GM12878 (cell line): ENCODE data around the gene PTPRD. TPM values are rescaled to one million over a fixed set of nuclear protein-coding genes. Genes with fewer than 3 reads are reported as not detected.

Experiments used
- ATAC-seq: fragments of 200-7000 bp; cut with Tn5 transposase; 3 replicates; pipeline ENCODE4 v1.9.1; 2020; ENCODE audit warnings: mild to moderate bottlenecking, moderate library complexity
- BruUV-seq: library from RNA; stranded (reverse); fragments of 400-500 nt; replicated peaks from 2 replicates; lab custom pipeline; 2021; lab: Mats Ljungman, UMichigan
- CTCF ChIA-PET: fragments of 300-600 bp; sonication (Branson Sonifier 250); formaldehyde crosslinking; extraction: SDS; loops from one replicate; lab custom pipeline; 2021; ENCODE audit warnings: inconsistent platforms; lab: Yijun Ruan, JAX
- POLR2A ChIA-PET: fragments of 350-600 bp; formaldehyde crosslinking; extraction: SDS; loops from one replicate; lab custom pipeline; 2021; ENCODE audit warnings: inconsistent platforms; lab: Charles Lee
- RAD21 ChIA-PET: fragments of 300-600 bp; sonication (Branson Sonifier 250); formaldehyde crosslinking; loops from one replicate; lab custom pipeline; 2023; ENCODE audit warnings: antibody characterized with exemption; ENCODE audit not compliant: unreplicated experiment; lab: Charles Lee
- SMC1A ChIA-PET: fragments of 300-600 bp; sonication (Branson Sonifier 250); formaldehyde crosslinking; loops from one replicate; lab custom pipeline; 2023; ENCODE audit not compliant: unreplicated experiment, uncharacterized antibody; lab: Charles Lee
- DNase-seq: peaks from one replicate; pipeline ENCODE4 v3.0.0-alpha.2; 2011; ENCODE audit warnings: low read depth, low spot score
- FAIRE-seq: peaks from 3 replicates; lab custom pipeline; 2011; peaks lifted over from hg19 to GRCh38; lab: Jason Lieb, UNC
- H2AFZ ChIP-seq: 2 replicates; pipeline ENCODE4 v1.6.0; 2011; ENCODE audit warnings: low read depth, low read length, control low read depth; ENCODE audit not compliant: control insufficient read depth
- H3K27ac ChIP-seq: 2 replicates; pipeline ENCODE4 v1.5.1; 2011; ENCODE audit warnings: control low read depth; ENCODE audit not compliant: control insufficient read depth, insufficient read depth
- H3K27me3 ChIP-seq, 2 experiments: replicated peaks in 1 of 2; 2 replicates each; pipeline versions ENCODE4 v1.6.0 to v1.6.1; 2011; ENCODE audit warnings: low read length in 1 of 2; ENCODE audit not compliant: control insufficient read depth in 2 of 2, insufficient read depth in 2 of 2
- H3K36me3 ChIP-seq, 2 experiments: 2 replicates each; pipeline ENCODE4 v1.5.1; 2011; ENCODE audit warnings: low read length in 1 of 2; ENCODE audit not compliant: control insufficient read depth in 2 of 2, insufficient read depth in 2 of 2
- H3K4me1 ChIP-seq: 2 replicates; pipeline ENCODE4 v1.6.1; 2011; ENCODE audit warnings: mild to moderate bottlenecking, low read length, moderate library complexity, mixed read lengths; ENCODE audit not compliant: control insufficient read depth, insufficient read depth
- H3K4me2 ChIP-seq: 2 replicates; pipeline ENCODE4 v1.6.0; 2011; ENCODE audit warnings: control low read depth; ENCODE audit not compliant: control insufficient read depth, insufficient read depth
- H3K4me3 ChIP-seq: fragments of 200-600 bp; sonication (generic); 2 replicates; pipeline ENCODE4 v1.5.1; 2016
- H3K79me2 ChIP-seq: 2 replicates; pipeline ENCODE4 v1.6.0; 2011; ENCODE audit warnings: low read length; ENCODE audit not compliant: control insufficient read depth, insufficient read depth
- H3K9ac ChIP-seq: 2 replicates; pipeline ENCODE4 v1.8.0; 2011; ENCODE audit warnings: low read length, control low read depth, mixed read lengths; ENCODE audit not compliant: control insufficient read depth, insufficient read depth
- H3K9me3 ChIP-seq: replicated peaks from 3 replicates; pipeline ENCODE4 v1.5.1; 2011; ENCODE audit warnings: mild to moderate bottlenecking, low read length; ENCODE audit not compliant: control insufficient read depth, insufficient read depth
- H4K20me1 ChIP-seq: 2 replicates; pipeline ENCODE4 v1.6.0; 2011; ENCODE audit not compliant: control insufficient read depth, insufficient read depth
- CTCF ChIP-seq, 3 experiments: IDR thresholded peaks in 2 of 3; conservative IDR thresholded peaks in 1 of 3; 2 replicates each; pipeline ENCODE4 v1.5.1; 2011; ENCODE audit warnings: low read depth in 3 of 3, low read length in 3 of 3, mild to moderate bottlenecking in 3 of 3, control low read depth in 2 of 3, moderate library complexity in 2 of 3, inconsistent platforms in 1 of 3, mixed read lengths in 1 of 3; ENCODE audit not compliant: control insufficient read depth in 2 of 3, insufficient read depth in 1 of 3; ENCODE audit errors: extremely low read depth in 1 of 3
- ESRRA ChIP-seq: IDR thresholded peaks from 2 replicates; pipeline ENCODE4 v1.6.1; 2012; ENCODE audit warnings: mild to moderate bottlenecking, low read length, improper control_type of control experiment
- FOXM1 ChIP-seq: IDR thresholded peaks from 2 replicates; pipeline ENCODE4 v1.6.1; 2012; ENCODE audit warnings: low read depth, mild to moderate bottlenecking, inconsistent platforms, low read length, moderate library complexity
- GATAD2B ChIP-seq: fragments of 450-650 bp; conservative IDR thresholded peaks from 2 replicates; pipeline ENCODE4 v1.6.1; 2017; ENCODE audit warnings: low read depth, mild to moderate bottlenecking, moderate library complexity
- HDAC6 ChIP-seq: fragments of 200-600 bp; sonication (generic); IDR thresholded peaks from one replicate; pipeline ENCODE4 v1.8.0; 2017; ENCODE audit warnings: antibody characterized with exemption; ENCODE audit not compliant: unreplicated experiment
- KAT2A ChIP-seq: conservative IDR thresholded peaks from 2 replicates; pipeline ENCODE4 v1.6.1; 2011; ENCODE audit warnings: low read depth, low read length; ENCODE audit not compliant: control insufficient read depth
- MTA2 ChIP-seq: fragments of 450-650 bp; IDR thresholded peaks from 2 replicates; pipeline ENCODE4 v1.6.1; 2016; ENCODE audit warnings: low read depth, mild to moderate bottlenecking, moderate library complexity
- NFYB ChIP-seq: IDR thresholded peaks from 2 replicates; pipeline ENCODE4 v1.6.1; 2011; ENCODE audit warnings: low read depth, mild to moderate bottlenecking, low read length, improper control_type of control experiment, moderate library complexity; ENCODE audit not compliant: insufficient read depth
- NR2C2 ChIP-seq: IDR thresholded peaks from 2 replicates; pipeline ENCODE4 v1.6.1; 2011; ENCODE audit warnings: borderline replicate concordance, low read depth; ENCODE audit not compliant: control insufficient read depth, insufficient read length
- POU2F2 ChIP-seq: IDR thresholded peaks from 3 replicates; pipeline ENCODE4 v1.6.1; 2011; ENCODE audit warnings: low read depth, mild to moderate bottlenecking, low read length, borderline replicate concordance
- RAD21 ChIP-seq: IDR thresholded peaks from 2 replicates; pipeline ENCODE4 v1.6.1; 2011; ENCODE audit warnings: mild to moderate bottlenecking, low read depth, low read length, moderate library complexity; ENCODE audit not compliant: insufficient read depth
- RCOR1 ChIP-seq: conservative IDR thresholded peaks from 2 replicates; pipeline ENCODE4 v1.6.1; 2012; ENCODE audit warnings: low read depth, low read length, improper control_type of control experiment
- SMAD5 ChIP-seq: IDR thresholded peaks from 2 replicates; pipeline ENCODE4 v1.6.1; 2016; ENCODE audit warnings: antibody characterized with exemption, low read depth
- SMC3 ChIP-seq: IDR thresholded peaks from 2 replicates; pipeline ENCODE4 v1.6.1; 2011; ENCODE audit warnings: low read length, improper control_type of control experiment, borderline replicate concordance
- STAT1 ChIP-seq: fragments of 450-650 bp; conservative IDR thresholded peaks from 2 replicates; pipeline ENCODE4 v1.6.1; 2014; ENCODE audit warnings: antibody characterized with exemption, mild to moderate bottlenecking
- TARDBP ChIP-seq: IDR thresholded peaks from 2 replicates; pipeline ENCODE4 v1.6.1; 2016; ENCODE audit warnings: borderline replicate concordance
- TCF12 ChIP-seq: IDR thresholded peaks from 2 replicates; pipeline ENCODE4 v1.6.1; 2011; ENCODE audit warnings: low read depth, mild to moderate bottlenecking, low read length
- YY1 ChIP-seq: IDR thresholded peaks from 2 replicates; pipeline ENCODE4 v1.6.1; 2011; ENCODE audit warnings: low read depth, mild to moderate bottlenecking, low read length
- ZNF622 ChIP-seq: fragments of 450-650 bp; IDR thresholded peaks from 2 replicates; pipeline ENCODE4 v1.6.1; 2017; ENCODE audit warnings: mild to moderate bottlenecking, inconsistent platforms
- ZNF687 ChIP-seq: fragments of 450-650 bp; IDR thresholded peaks from 2 replicates; pipeline ENCODE4 v1.6.1; 2017; ENCODE audit warnings: mild to moderate bottlenecking, moderate library complexity
- WGBS: methylation state at CpG from one replicate; pipeline ENCODE4 v1.1.6; 2016; ENCODE audit warnings: low lambda C conversion rate; ENCODE audit not compliant: insufficient replicate concordance, insufficient coverage; ENCODE audit errors: missing lambda C conversion rate; 5-methylcytosine and 5-hydroxymethylcytosine counted together
- in situ Hi-C: fragments of 300-500 bp; cut with MboI; formaldehyde crosslinking; loops from 9 replicates; pipeline ENCODE4 v1.14.3; 2018; ENCODE audit warnings: mixed read lengths
- intact Hi-C: fragments of 100-400 bp; cut with micrococcal nuclease; formaldehyde crosslinking; loops from one replicate; pipeline ENCODE4 v1.14.2; 2022; ENCODE audit not compliant: unreplicated experiment
- polyA plus RNA-seq, 11 experiments: library from polyadenylated mRNA; depleted of rRNA in 4 of 11; unstranded in 6 of 11; stranded (reverse) in 5 of 11; fragments of >200 nt; fragmentation: Nextera tagmentation in 4 of 11; fragmentation: Illumina TruSeq in 1 of 11; extraction: Ambion mirVana in 4 of 11; extraction: Trizol in 1 of 11; gene quantifications; 1 replicate in 1 of 11; 2 replicates in 10 of 11; pipeline versions ENCODE4 v1.2.1 to v1.2.3, GENCODE V29; 2011 to 2016; ENCODE audit warnings: inconsistent platforms in 2 of 11, missing spikeins in 2 of 11, low read depth in 1 of 11
- total RNA-seq, 4 experiments: library from RNA; depleted of rRNA in 3 of 4; stranded (reverse); fragments of >200 nt in 3 of 4; fragmentation: Illumina TruSeq in 1 of 4; extraction: Trizol in 1 of 4; gene quantifications; 2 replicates each; pipeline versions ENCODE4 v1.2.1 to v1.2.3, GENCODE V29; 2013 to 2021

The PTPRD gene
- total and polyA plus RNA-seq, 10 of the 15 experiments (the other 5 are each of a cell fraction or from before 2014, with no cell fraction given) = under 0.01 to 0.05 (median 0.01) TPM; not detected in 7

- ChIA-PET RAD21 (no interaction called here), POLR2A (no interaction called here), CTCF (no interaction called here), SMC1A (interaction anchor here (1.3 kb wide), 1 partner anchor 213 kb away, joined by 3 read pairs; no protein-coding TSS in a partner anchor)
- BruUV-seq = no TSS peak
- no peak for DNase-seq
- no peak for TF ChIP-seq ZNF622
- no peak for TF ChIP-seq TCF12
- TF ChIP-seq KAT2A = no peak
- no peak for TF ChIP-seq NR2C2
- no peak for TF ChIP-seq RCOR1
- TF ChIP-seq NFYB = no peak
- no peak for TF ChIP-seq POU2F2
- no peak for TF ChIP-seq FOXM1
- TF ChIP-seq ESRRA = no peak
- no peak for TF ChIP-seq SMAD5
- TF ChIP-seq CTCF (IDR thresholded peaks at IDR 0.05 in 2 of 3, conservative IDR thresholded peaks at IDR 0.05 in 1 of 3; ENCODE audit: control insufficient read depth in 2 of 3, extremely low read depth in 1 of 3, insufficient read depth in 1 of 3, low read depth in 3 of 3, low read length in 3 of 3) = no peak
- no peak for TF ChIP-seq GATAD2B
- no peak for TF ChIP-seq STAT1
- no peak for TF ChIP-seq RAD21
- no peak for TF ChIP-seq HDAC6
- TF ChIP-seq MTA2 = no peak
- no peak for TF ChIP-seq TARDBP
- TF ChIP-seq SMC3 = no peak
- TF ChIP-seq YY1 = no peak
- TF ChIP-seq ZNF687 = no peak
- no peak overlapping the region for H2AFZ ChIP-seq
- no peak overlapping the region for H3K9ac ChIP-seq
- no peak overlapping the region for H3K4me2 ChIP-seq
- intact Hi-C loops (no loop called here), in situ Hi-C loops (no loop called here)
- no peak for ATAC-seq
- no peaks in the 10 kb centered on the region for H4K20me1 ChIP-seq
- no peaks in the 10 kb centered on the region for H3K36me3 ChIP-seq
- H3K9me3 ChIP-seq = no peaks in the 10 kb centered on the region
- 11% methylated on average over 3 of the region's 3 CpGs for WGBS
- no peaks in the 10 kb centered on the region for H3K4me1 ChIP-seq
- FAIRE-seq = no peak
- H3K4me3 ChIP-seq = no peak overlapping the region
- no peaks in the 10 kb centered on the region for H3K79me2 ChIP-seq
- H3K27me3 ChIP-seq = no peaks in the 10 kb centered on the region
- H3K27ac ChIP-seq = no peak overlapping the region
Measured at GRCh38 chr9:9489183-9489582, 1123.6 kb downstream of the PTPRD start.
